Rectal smooth muscle tissue (tissue), 1 donor: Measurements from ENCODE around the gene CRTC3.
A peak's percentile ranks its signal among the peaks of the same experiment; 100 is the strongest.

Experiments used
- H3K27ac ChIP-seq: one replicate; pipeline ENCODE4 v1.7.0; 2013; ENCODE audit warnings: low read depth, low read length, inconsistent platforms
- H3K27me3 ChIP-seq: one replicate; pipeline ENCODE4 v1.7.0; 2013; ENCODE audit warnings: low read length; ENCODE audit not compliant: control insufficient read depth, insufficient read depth
- H3K36me3 ChIP-seq: one replicate; pipeline ENCODE4 v1.7.0; 2013; ENCODE audit warnings: low read length; ENCODE audit not compliant: control insufficient read depth, insufficient read depth
- H3K4me1 ChIP-seq: one replicate; pipeline ENCODE4 v1.7.0; 2013; ENCODE audit warnings: low read length; ENCODE audit not compliant: control insufficient read depth, insufficient read depth
- H3K4me3 ChIP-seq: one replicate; pipeline ENCODE4 v1.7.0; 2013; ENCODE audit warnings: low read length
- H3K9ac ChIP-seq: one replicate; pipeline ENCODE4 v1.7.0; 2013; ENCODE audit warnings: low read length

CRTC3 gene

GRCh38 chr15:90588427-90588826, 58.7 kb downstream of the CRTC3 start:
- Histone ChIP-seq H3K9ac (no peak overlapping the region), H3K27me3 (no peaks in the 10 kb centered on the region), H3K4me1 (no peaks in the 10 kb centered on the region), H3K4me3 (no peak overlapping the region), H3K36me3 (peaks cover 2% of the 10 kb centered on the region), H3K27ac (no peak overlapping the region)

GRCh38 chr15:90591524-90591923, 61.8 kb downstream of the CRTC3 start:
- H3K9ac ChIP-seq, result no peak overlapping the region
- H3K27ac ChIP-seq, result no peak overlapping the region
- no peak overlapping the region for H3K4me3 ChIP-seq
- no peaks in the 10 kb centered on the region for H3K27me3 ChIP-seq
- peaks cover 2% of the 10 kb centered on the region for H3K36me3 ChIP-seq
- H3K4me1 ChIP-seq, result peaks cover 4% of the 10 kb centered on the region

DNA sequence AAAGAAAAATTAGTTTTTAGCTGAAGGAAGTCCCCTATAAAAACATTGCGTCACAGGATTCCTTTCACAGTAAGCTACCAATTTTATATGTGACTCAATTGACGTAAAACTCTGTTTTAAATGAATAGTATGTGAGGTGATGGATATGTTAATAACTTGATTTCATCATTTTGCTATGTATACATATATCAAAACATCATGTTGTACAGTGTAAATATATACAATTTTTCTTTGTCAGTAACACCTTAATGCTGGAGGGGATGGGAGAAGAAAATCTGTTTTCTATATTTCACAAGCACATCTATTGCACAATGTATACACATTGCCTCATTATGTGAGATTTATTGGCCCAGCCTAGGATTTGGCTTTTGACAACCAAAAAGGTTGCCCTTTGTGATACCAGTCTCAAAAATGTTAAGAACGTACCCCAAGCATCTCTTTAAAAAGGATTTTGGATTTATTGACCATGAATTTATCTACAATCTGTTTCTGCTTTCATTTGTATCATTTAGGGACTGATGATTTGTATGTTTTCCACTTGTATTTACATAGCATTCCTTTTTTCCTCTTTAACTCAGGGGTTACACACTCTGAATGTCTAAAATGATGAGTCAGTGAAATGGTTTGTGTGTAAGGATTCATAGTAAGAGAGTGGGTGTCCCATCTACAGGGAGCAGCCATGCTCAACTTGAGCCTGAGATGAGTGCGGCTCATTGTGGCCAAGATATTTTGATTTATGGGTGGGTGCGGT, 62.6 kb downstream of the CRTC3 start:
- no peak overlapping the region for H3K4me3 ChIP-seq
- H3K4me1 ChIP-seq, result peaks cover 6% of the 10 kb centered on the region
- H3K27me3 ChIP-seq, result no peaks in the 10 kb centered on the region
- H3K36me3 ChIP-seq, result peaks cover 2% of the 10 kb centered on the region
- no peak overlapping the region for H3K27ac ChIP-seq
- H3K9ac ChIP-seq, result no peak overlapping the region

GRCh38 chr15:90593499-90594158, 63.9 kb downstream of the CRTC3 start:
- Histone ChIP-seq H3K4me1 (peaks cover 11% of the 10 kb centered on the region), H3K9ac (no peak overlapping the region), H3K27ac (no peak overlapping the region), H3K27me3 (no peaks in the 10 kb centered on the region), H3K36me3 (peaks cover 4% of the 10 kb centered on the region), H3K4me3 (peak overlapping the region; percentile 11)

DNA sequence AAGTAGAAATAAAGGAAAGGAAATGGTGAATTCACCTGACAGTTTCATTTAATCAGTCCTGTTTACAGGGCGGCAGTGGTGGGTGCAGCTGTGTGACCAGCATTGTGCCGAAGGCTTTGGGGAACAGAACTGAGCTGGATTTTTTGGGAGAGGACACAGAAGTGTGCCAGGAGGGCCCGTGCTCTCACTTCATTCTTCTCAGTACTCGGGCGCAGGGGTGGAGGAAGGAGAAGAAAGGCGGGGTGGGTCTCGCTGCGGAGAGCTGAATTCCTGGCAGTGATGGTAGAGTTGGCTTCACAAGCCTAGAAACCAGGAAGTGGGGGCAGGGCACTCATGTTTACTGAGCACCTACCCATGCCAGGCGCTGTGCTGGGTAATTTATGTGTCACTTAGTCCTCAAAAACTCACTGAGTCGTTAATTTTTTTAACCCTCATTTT, 64.6 kb downstream of the CRTC3 start:
- no peaks in the 10 kb centered on the region for H3K27me3 ChIP-seq
- H3K4me1 ChIP-seq, result peaks cover 11% of the 10 kb centered on the region
- H3K36me3 ChIP-seq, result peaks cover 3% of the 10 kb centered on the region
- H3K9ac ChIP-seq, result no peak overlapping the region
- peak overlapping the region; percentile 11 for H3K4me3 ChIP-seq
- peak overlapping the region; percentile 53 for H3K27ac ChIP-seq

GRCh38 chr15:90595763-90596155, 66.0 kb downstream of the CRTC3 start:
- H3K36me3 ChIP-seq, result peaks cover 3% of the 10 kb centered on the region
- peaks cover 11% of the 10 kb centered on the region for H3K4me1 ChIP-seq
- H3K27ac ChIP-seq, result peak overlapping the region; percentile 22
- no peak overlapping the region for H3K9ac ChIP-seq
- no peaks in the 10 kb centered on the region for H3K27me3 ChIP-seq
- H3K4me3 ChIP-seq, result no peak overlapping the region

- Histone ChIP-seq H3K9ac (no peak overlapping the region), H3K36me3 (peaks cover 3% of the 10 kb centered on the region), H3K4me1 (peaks cover 11% of the 10 kb centered on the region), H3K27me3 (no peaks in the 10 kb centered on the region), H3K27ac (peak overlapping the region; percentile 70), H3K4me3 (no peak overlapping the region)
These were observed 67.2 kb downstream of the CRTC3 start for GRCh38 chr15:90596943-90597342.

DNA sequence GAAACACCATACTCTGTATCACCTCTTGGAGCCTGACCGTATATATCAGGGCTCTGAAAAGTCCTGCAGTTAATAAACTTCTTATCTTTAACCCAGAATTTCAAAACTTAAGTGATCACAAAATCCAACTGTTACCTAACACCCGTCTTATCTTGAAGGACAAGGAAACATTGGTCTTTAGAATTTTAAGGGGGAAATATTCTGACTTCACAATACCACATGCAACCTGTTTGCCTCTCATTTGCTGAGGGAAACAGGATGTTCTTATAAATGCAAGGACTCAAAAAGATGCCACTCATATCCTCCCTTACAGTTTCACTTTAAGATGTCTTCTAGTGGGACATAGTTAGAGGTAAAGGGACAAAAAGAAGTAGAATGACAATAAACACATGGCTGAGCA, 67.9 kb downstream of the CRTC3 start:
- Histone ChIP-seq H3K4me3 (no peak overlapping the region), H3K27ac (peak overlapping the region; percentile 26), H3K9ac (no peak overlapping the region), H3K36me3 (peaks cover 3% of the 10 kb centered on the region), H3K27me3 (no peaks in the 10 kb centered on the region), H3K4me1 (peaks cover 11% of the 10 kb centered on the region)

DNA sequence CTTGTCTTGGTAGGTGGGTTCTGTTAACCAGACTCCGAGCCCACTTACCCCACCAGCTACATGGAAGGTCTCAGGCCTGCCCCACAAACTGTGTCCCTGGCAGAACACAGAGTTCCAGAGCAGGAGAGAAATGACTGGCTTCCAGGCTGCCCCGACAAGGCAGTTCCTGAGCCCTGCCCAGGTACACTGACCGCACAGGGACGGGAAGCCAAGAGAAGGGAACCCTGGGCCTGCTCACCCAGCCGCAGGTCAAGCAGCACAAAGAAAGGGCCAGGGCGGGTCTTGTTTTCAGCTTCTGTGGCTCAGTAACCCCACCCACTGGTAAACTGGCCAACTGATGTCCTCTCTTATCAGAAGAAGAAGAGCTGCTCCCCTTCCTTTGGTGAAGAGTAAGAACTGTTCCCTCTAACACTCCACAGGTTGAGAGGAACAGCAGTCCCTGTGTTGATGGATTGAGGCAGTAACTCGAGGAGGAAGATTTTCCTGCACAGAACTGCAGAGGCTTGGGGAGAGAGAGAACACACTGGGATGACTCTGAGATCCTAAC, 68.4 kb downstream of the CRTC3 start:
- Histone ChIP-seq H3K27me3 (no peaks in the 10 kb centered on the region), H3K4me3 (no peak overlapping the region), H3K36me3 (peaks cover 3% of the 10 kb centered on the region), H3K27ac (peak overlapping the region; percentile 30), H3K9ac (no peak overlapping the region), H3K4me1 (peaks cover 11% of the 10 kb centered on the region)

GRCh38 chr15:90598679-90599078, 69.0 kb downstream of the CRTC3 start:
- H3K4me1 ChIP-seq, result peaks cover 11% of the 10 kb centered on the region
- H3K27ac ChIP-seq, result peak overlapping the region; percentile 30
- H3K27me3 ChIP-seq, result no peaks in the 10 kb centered on the region
- no peak overlapping the region for H3K9ac ChIP-seq
- H3K36me3 ChIP-seq, result peaks cover 3% of the 10 kb centered on the region
- no peak overlapping the region for H3K4me3 ChIP-seq

DNA sequence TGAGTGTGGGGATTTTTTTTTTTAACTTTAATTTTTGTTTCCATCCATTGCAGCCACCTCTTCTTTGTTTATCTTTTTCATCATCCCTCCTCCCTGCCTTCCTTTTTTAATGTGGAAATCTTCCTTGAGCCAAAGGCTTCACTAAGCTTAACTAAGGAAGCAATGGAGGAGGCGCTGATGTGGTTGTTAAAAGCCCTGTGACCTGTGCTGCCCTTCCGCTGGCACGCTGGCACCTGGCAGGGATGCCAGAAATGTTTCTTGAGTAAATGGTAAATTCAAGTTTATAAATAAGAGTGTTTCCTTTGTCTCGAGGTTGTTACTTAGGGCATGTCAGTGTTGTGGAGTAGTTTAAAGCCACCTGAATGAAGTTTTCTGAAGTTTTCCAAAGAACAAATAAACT, 69.4 kb downstream of the CRTC3 start:
- Histone ChIP-seq H3K36me3 (peaks cover 3% of the 10 kb centered on the region), H3K9ac (no peak overlapping the region), H3K4me3 (no peak overlapping the region), H3K27me3 (no peaks in the 10 kb centered on the region), H3K27ac (no peak overlapping the region), H3K4me1 (peaks cover 8% of the 10 kb centered on the region)

DNA sequence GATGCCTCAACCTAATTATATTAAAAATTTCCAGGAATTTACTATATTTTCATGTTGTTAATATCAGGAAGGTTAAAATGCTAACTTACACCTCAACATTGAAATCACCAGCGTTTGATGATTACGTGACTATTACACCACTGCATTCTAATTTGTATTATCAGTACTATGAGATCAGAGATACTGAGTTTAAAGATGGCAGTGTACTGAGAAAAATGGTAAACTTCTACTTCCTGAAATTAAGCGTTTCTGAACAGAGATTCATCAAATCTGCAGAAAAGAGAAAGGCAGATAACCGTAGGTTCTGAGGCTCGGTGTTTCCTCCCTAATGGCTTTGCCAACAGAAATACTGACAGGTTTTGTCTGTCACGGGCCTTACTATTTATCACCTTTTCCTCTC, 69.9 kb downstream of the CRTC3 start:
- Histone ChIP-seq H3K27ac (no peak overlapping the region), H3K27me3 (no peaks in the 10 kb centered on the region), H3K4me1 (peaks cover 7% of the 10 kb centered on the region), H3K4me3 (no peak overlapping the region), H3K36me3 (peaks cover 3% of the 10 kb centered on the region), H3K9ac (no peak overlapping the region)
